ENCODE results near the gene TRAPPC11.
A peak's percentile ranks its signal among the peaks of the same experiment; 100 is the strongest.

TRAPPC11 gene

GRCh38 chr4:183659029-183659871 is at the start of gene TRAPPC11, which contains the start of gene RWDD4:
Gene TRAPPC11 (plus strand): TSS chr4:183659293. CDS start chr4:183663868, 4,575 bp downstream.
Gene RWDD4 (minus strand): TSS chr4:183659185. CDS start chr4:183658952, 233 bp downstream.
- Histone ChIP-seq H3K36me3 (ENCODE audit: insufficient read depth, low read length) (no peaks in the 10 kb centered on the region), H3K9ac (ENCODE audit: low read length) (peak within 1 kb of the TSS; percentile 98), H3K27me3 (ENCODE audit: control insufficient read depth in 1 of 2, insufficient read depth in 2 of 2, low read length in 2 of 2) (no peaks in the 10 kb centered on the region), H3K9me3 (ENCODE audit: low read length) (no peaks in the 10 kb centered on the region), H3K27ac (ENCODE audit: low read depth, low read length) (peak within 1 kb of the TSS; percentile 88), H3K4me1 (ENCODE audit: insufficient read depth, low read length) (peaks cover 24% of the 10 kb centered on the region), H3K4me3 (ENCODE audit: low read depth in 1 of 2, low read length in 2 of 2) (peak within 1 kb of the TSS; percentile 54 to 99)

GRCh38 chr4:183610033-183610432 is 49.1 kb upstream of the TRAPPC11 start:
- no peaks in the 10 kb centered on the region for H3K36me3 ChIP-seq (ENCODE audit: insufficient read depth, low read length)
- H3K9ac ChIP-seq (ENCODE audit: low read length) = no peak overlapping the region
- no peak overlapping the region for H3K4me3 ChIP-seq (ENCODE audit: low read depth in 1 of 2, low read length in 2 of 2)
- no peaks in the 10 kb centered on the region for H3K9me3 ChIP-seq (ENCODE audit: low read length)
- H3K27ac ChIP-seq (ENCODE audit: low read depth, low read length) = no peak overlapping the region
- H3K27me3 ChIP-seq (ENCODE audit: control insufficient read depth in 1 of 2, insufficient read depth in 2 of 2, low read length in 2 of 2) = no peaks in the 10 kb centered on the region
- H3K4me1 ChIP-seq (ENCODE audit: insufficient read depth, low read length) = no peaks in the 10 kb centered on the region

GRCh38 chr4:183610613-183611012 is 48.5 kb upstream of the TRAPPC11 start:
- H3K36me3 ChIP-seq (ENCODE audit: insufficient read depth, low read length) = no peaks in the 10 kb centered on the region
- no peak overlapping the region for H3K9ac ChIP-seq (ENCODE audit: low read length)
- no peaks in the 10 kb centered on the region for H3K27me3 ChIP-seq (ENCODE audit: control insufficient read depth in 1 of 2, insufficient read depth in 2 of 2, low read length in 2 of 2)
- no peaks in the 10 kb centered on the region for H3K4me1 ChIP-seq (ENCODE audit: insufficient read depth, low read length)
- no peaks in the 10 kb centered on the region for H3K9me3 ChIP-seq (ENCODE audit: low read length)
- no peak overlapping the region for H3K27ac ChIP-seq (ENCODE audit: low read depth, low read length)
- no peak overlapping the region for H3K4me3 ChIP-seq (ENCODE audit: low read depth in 1 of 2, low read length in 2 of 2)

- Histone ChIP-seq H3K27me3 (ENCODE audit: control insufficient read depth in 1 of 2, insufficient read depth in 2 of 2, low read length in 2 of 2) (no peaks in the 10 kb centered on the region), H3K4me3 (ENCODE audit: low read depth in 1 of 2, low read length in 2 of 2) (no peak overlapping the region), H3K9ac (ENCODE audit: low read length) (no peak overlapping the region), H3K4me1 (ENCODE audit: insufficient read depth, low read length) (no peaks in the 10 kb centered on the region), H3K36me3 (ENCODE audit: insufficient read depth, low read length) (no peaks in the 10 kb centered on the region), H3K9me3 (ENCODE audit: low read length) (no peaks in the 10 kb centered on the region), H3K27ac (ENCODE audit: low read depth, low read length) (no peak overlapping the region)
These were observed 47.8 kb upstream of the TRAPPC11 start for GRCh38 chr4:183611210-183611830.

GRCh38 chr4:183612329-183613250 is 46.5 kb upstream of the TRAPPC11 start:
- Histone ChIP-seq H3K4me1 (ENCODE audit: insufficient read depth, low read length) (no peaks in the 10 kb centered on the region), H3K36me3 (ENCODE audit: insufficient read depth, low read length) (no peaks in the 10 kb centered on the region), H3K4me3 (ENCODE audit: low read depth in 1 of 2, low read length in 2 of 2) (no peak overlapping the region), H3K9ac (ENCODE audit: low read length) (no peak overlapping the region), H3K27me3 (ENCODE audit: control insufficient read depth in 1 of 2, insufficient read depth in 2 of 2, low read length in 2 of 2) (no peaks in the 10 kb centered on the region), H3K9me3 (ENCODE audit: low read length) (no peaks in the 10 kb centered on the region), H3K27ac (ENCODE audit: low read depth, low read length) (no peak overlapping the region)

- Histone ChIP-seq H3K4me1 (ENCODE audit: insufficient read depth, low read length) (no peaks in the 10 kb centered on the region), H3K9ac (ENCODE audit: low read length) (no peak overlapping the region), H3K9me3 (ENCODE audit: low read length) (no peaks in the 10 kb centered on the region), H3K36me3 (ENCODE audit: insufficient read depth, low read length) (no peaks in the 10 kb centered on the region), H3K4me3 (ENCODE audit: low read depth in 1 of 2, low read length in 2 of 2) (no peak overlapping the region), H3K27me3 (ENCODE audit: control insufficient read depth in 1 of 2, insufficient read depth in 2 of 2, low read length in 2 of 2) (no peaks in the 10 kb centered on the region), H3K27ac (ENCODE audit: low read depth, low read length) (no peak overlapping the region)
These were observed 42.0 kb upstream of the TRAPPC11 start for GRCh38 chr4:183617075-183617474.

- no peak overlapping the region for H3K27ac ChIP-seq (ENCODE audit: low read depth, low read length)
- H3K27me3 ChIP-seq (ENCODE audit: control insufficient read depth in 1 of 2, insufficient read depth in 2 of 2, low read length in 2 of 2) = no peaks in the 10 kb centered on the region
- H3K9me3 ChIP-seq (ENCODE audit: low read length) = no peaks in the 10 kb centered on the region
- no peaks in the 10 kb centered on the region for H3K36me3 ChIP-seq (ENCODE audit: insufficient read depth, low read length)
- no peak overlapping the region for H3K9ac ChIP-seq (ENCODE audit: low read length)
- no peaks in the 10 kb centered on the region for H3K4me1 ChIP-seq (ENCODE audit: insufficient read depth, low read length)
- H3K4me3 ChIP-seq (ENCODE audit: low read depth in 1 of 2, low read length in 2 of 2) = no peak overlapping the region
These were observed 40.4 kb upstream of the TRAPPC11 start for GRCh38 chr4:183618681-183619080.

GRCh38 chr4:183620421-183620820 is 38.7 kb upstream of the TRAPPC11 start:
- no peaks in the 10 kb centered on the region for H3K9me3 ChIP-seq (ENCODE audit: low read length)
- no peaks in the 10 kb centered on the region for H3K4me1 ChIP-seq (ENCODE audit: insufficient read depth, low read length)
- H3K36me3 ChIP-seq (ENCODE audit: insufficient read depth, low read length) = no peaks in the 10 kb centered on the region
- no peak overlapping the region for H3K9ac ChIP-seq (ENCODE audit: low read length)
- H3K27me3 ChIP-seq (ENCODE audit: control insufficient read depth in 1 of 2, insufficient read depth in 2 of 2, low read length in 2 of 2) = no peaks in the 10 kb centered on the region
- H3K4me3 ChIP-seq (ENCODE audit: low read depth in 1 of 2, low read length in 2 of 2) = no peak overlapping the region
- H3K27ac ChIP-seq (ENCODE audit: low read depth, low read length) = no peak overlapping the region

- Histone ChIP-seq H3K27me3 (ENCODE audit: control insufficient read depth in 1 of 2, insufficient read depth in 2 of 2, low read length in 2 of 2) (no peaks in the 10 kb centered on the region), H3K27ac (ENCODE audit: low read depth, low read length) (no peak overlapping the region), H3K9me3 (ENCODE audit: low read length) (no peaks in the 10 kb centered on the region), H3K36me3 (ENCODE audit: insufficient read depth, low read length) (no peaks in the 10 kb centered on the region), H3K4me1 (ENCODE audit: insufficient read depth, low read length) (no peaks in the 10 kb centered on the region), H3K4me3 (ENCODE audit: low read depth in 1 of 2, low read length in 2 of 2) (no peak overlapping the region), H3K9ac (ENCODE audit: low read length) (no peak overlapping the region)
These were observed 37.2 kb upstream of the TRAPPC11 start for GRCh38 chr4:183621875-183622274.

GRCh38 chr4:183624548-183624947 is 34.5 kb upstream of the TRAPPC11 start:
- no peaks in the 10 kb centered on the region for H3K27me3 ChIP-seq (ENCODE audit: control insufficient read depth in 1 of 2, insufficient read depth in 2 of 2, low read length in 2 of 2)
- no peaks in the 10 kb centered on the region for H3K9me3 ChIP-seq (ENCODE audit: low read length)
- no peak overlapping the region for H3K9ac ChIP-seq (ENCODE audit: low read length)

GRCh38 chr4:183626168-183626567 is 32.9 kb upstream of the TRAPPC11 start:
- Histone ChIP-seq H3K9ac (ENCODE audit: low read length) (no peak overlapping the region), H3K4me1 (ENCODE audit: insufficient read depth, low read length) (no peaks in the 10 kb centered on the region), H3K9me3 (ENCODE audit: low read length) (no peaks in the 10 kb centered on the region), H3K27me3 (ENCODE audit: control insufficient read depth in 1 of 2, insufficient read depth in 2 of 2, low read length in 2 of 2) (no peaks in the 10 kb centered on the region), H3K36me3 (ENCODE audit: insufficient read depth, low read length) (no peaks in the 10 kb centered on the region), H3K27ac (ENCODE audit: low read depth, low read length) (no peak overlapping the region), H3K4me3 (ENCODE audit: low read depth in 1 of 2, low read length in 2 of 2) (no peak overlapping the region)

More at GRCh38 chr4:183624548-183624947, 34.5 kb upstream of the TRAPPC11 start:
- Histone ChIP-seq H3K4me1 (ENCODE audit: insufficient read depth, low read length) (no peaks in the 10 kb centered on the region), H3K27ac (ENCODE audit: low read depth, low read length) (no peak overlapping the region), H3K36me3 (ENCODE audit: insufficient read depth, low read length) (no peaks in the 10 kb centered on the region), H3K4me3 (ENCODE audit: low read depth in 1 of 2, low read length in 2 of 2) (no peak overlapping the region)

All from muscle layer of colon (tissue), 2 donors.